K562 (cell line): Measurements from ENCODE around the gene RASL10B. TPM values are rescaled to one million over a fixed set of nuclear protein-coding genes. Genes with fewer than 3 reads are reported as not detected.

Experiments used
- ATAC-seq: fragments of 200-7000 bp; cut with Tn5 transposase; 3 replicates; pipeline ENCODE4 v1.9.1; 2020; ENCODE audit warnings: moderate library complexity
- BruUV-seq: library from RNA; stranded (reverse); fragments of 400-500 nt; replicated peaks from 2 replicates; lab custom pipeline; 2021; lab: Mats Ljungman, UMichigan
- CTCF ChIA-PET: fragments of 300-600 bp; formaldehyde crosslinking; extraction: SDS; loops from one replicate; lab custom pipeline; 2021; ENCODE audit warnings: low intra/inter-chr PET ratio; lab: Yijun Ruan, JAX
- POLR2A ChIA-PET: fragments of 300-600, 350-650 bp; sonication (Branson Sonifier 250); formaldehyde crosslinking; extraction: SDS; loops from one replicate; lab custom pipeline; 2021; ENCODE audit warnings: antibody characterized with exemption, inconsistent platforms; lab: Yijun Ruan, JAX
- DNase-seq, 4 experiments: peaks; one replicate each; pipeline versions ENCODE4 v3.0.0 to v3.0.0-alpha.2; 2011 to 2018; ENCODE audit warnings: low spot score in 3 of 4, mixed read lengths in 3 of 4; ENCODE audit errors: extremely low read depth in 1 of 4
- FAIRE-seq: peaks from 2 replicates; lab custom pipeline; 2011; peaks lifted over from hg19 to GRCh38; lab: Jason Lieb, UNC
- H2AFZ ChIP-seq: 2 replicates; pipeline ENCODE4 v1.6.0; 2011; ENCODE audit warnings: low read depth, low read length, control low read depth, inconsistent platforms
- H3K27ac ChIP-seq: fragments of 200-600 bp; 3 replicates; pipeline ENCODE4 v1.8.0; 2011; ENCODE audit warnings: low read depth, mild to moderate bottlenecking, control low read depth, inconsistent platforms, low read length, moderate library complexity, mixed read lengths; ENCODE audit errors: extremely low read depth
- H3K27me3 ChIP-seq, 2 experiments: fragments of 300-600 bp in 1 of 2; 2 replicates in 1 of 2; 3 replicates in 1 of 2; pipeline versions ENCODE4 v1.6.0 to v1.8.0; 2011; ENCODE audit warnings: inconsistent platforms in 2 of 2, low read length in 2 of 2, mild to moderate bottlenecking in 1 of 2, mixed read lengths in 1 of 2, moderate library complexity in 1 of 2; ENCODE audit not compliant: control insufficient read depth in 2 of 2, insufficient read depth in 2 of 2
- H3K36me3 ChIP-seq: fragments of 300-600 bp; 3 replicates; pipeline ENCODE4 v1.8.0; 2011; ENCODE audit warnings: mild to moderate bottlenecking, low read length, inconsistent platforms; ENCODE audit not compliant: control insufficient read depth, insufficient read depth
- H3K4me1 ChIP-seq, 2 experiments: fragments of 200-600 bp in 1 of 2; replicated peaks in 1 of 2; 2 replicates in 1 of 2; 3 replicates in 1 of 2; pipeline versions ENCODE4 v1.5.1 to v1.8.0; 2011; ENCODE audit warnings: inconsistent platforms in 2 of 2, low read length in 2 of 2, mild to moderate bottlenecking in 1 of 2, mixed read lengths in 1 of 2, moderate library complexity in 1 of 2; ENCODE audit not compliant: control insufficient read depth in 2 of 2, insufficient read depth in 2 of 2
- H3K4me2 ChIP-seq: 2 replicates; pipeline ENCODE4 v1.6.1; 2011; ENCODE audit warnings: low read length, control low read depth, inconsistent platforms, mixed read lengths; ENCODE audit not compliant: insufficient read depth
- H3K4me3 ChIP-seq: fragments of 200-600 bp; sonication (generic), shearing (Covaris generic); 2 replicates; pipeline ENCODE4 v1.5.1; 2016; ENCODE audit warnings: control low read depth, inconsistent platforms
- H3K79me2 ChIP-seq: fragments of 200-600 bp; 3 replicates; pipeline ENCODE4 v1.8.0; 2011; ENCODE audit warnings: low read length, inconsistent platforms; ENCODE audit not compliant: control insufficient read depth, insufficient read depth
- H3K9ac ChIP-seq, 2 experiments: 2 replicates each; pipeline versions ENCODE4 v1.6.0 to v1.6.1; 2011; ENCODE audit warnings: low read depth in 2 of 2, low read length in 2 of 2, control low read depth in 1 of 2, inconsistent platforms in 1 of 2, mild to moderate bottlenecking in 1 of 2, mixed read lengths in 1 of 2; ENCODE audit not compliant: insufficient read depth in 1 of 2
- H3K9me1 ChIP-seq: one replicate; pipeline ENCODE4 v1.6.0; 2011; ENCODE audit warnings: inconsistent platforms, mild to moderate bottlenecking, low read length, moderate library complexity; ENCODE audit not compliant: control insufficient read depth, insufficient read depth
- H3K9me3 ChIP-seq: replicated peaks from 2 replicates; pipeline ENCODE4 v1.5.1; 2011; ENCODE audit warnings: low read depth, low read length, inconsistent platforms; ENCODE audit not compliant: control insufficient read depth, insufficient read depth
- H4K20me1 ChIP-seq: replicated peaks from 2 replicates; pipeline ENCODE4 v1.6.1; 2011; ENCODE audit warnings: low read length, inconsistent platforms, mixed read lengths; ENCODE audit not compliant: control insufficient read depth, insufficient read depth
- ID3 ChIP-seq, 2 experiments: fragments of 250-450 bp in 1 of 2; fragments of 450-650 bp in 1 of 2; sonication (Bioruptor Pico) in 1 of 2; IDR thresholded peaks; 2 replicates each; pipeline versions ENCODE4 v1.6.1 to v1.8.0; 2016 to 2021; ENCODE audit warnings: mild to moderate bottlenecking in 2 of 2, moderate library complexity in 2 of 2, missing compliant biosample characterization in 1 of 2, missing genetic modification characterization in 1 of 2
- WGBS: fragments of 100-300 bp; shearing (Covaris generic); methylation state at CpG from one replicate; pipeline ENCODE4 v1.1.6; 2016; ENCODE audit warnings: low coverage, mixed read lengths; ENCODE audit not compliant: insufficient coverage; ENCODE audit errors: missing lambda C conversion rate; 5-methylcytosine and 5-hydroxymethylcytosine counted together
- in situ Hi-C: fragments of 300-500 bp; cut with MboI; formaldehyde crosslinking; loops from 4 replicates; pipeline ENCODE4 v1.15.0; 2018; ENCODE audit warnings: inconsistent platforms, mixed read lengths
- intact Hi-C: fragments of 100-400 bp; cut with micrococcal nuclease; formaldehyde crosslinking; loops from 2 replicates; pipeline ENCODE4 v1.14.2; 2022
- polyA plus RNA-seq, 8 experiments: library from polyadenylated mRNA; depleted of rRNA in 4 of 8; stranded (reverse) in 5 of 8; unstranded in 3 of 8; fragments of >200 nt; fragmentation: Nextera tagmentation in 2 of 8; fragmentation: Illumina TruSeq in 1 of 8; extraction: Ambion mirVana in 2 of 8; extraction: Trizol in 1 of 8; gene quantifications; 2 replicates each; pipeline versions ENCODE4 v1.2.1 to v1.2.3, GENCODE V29; 2011 to 2014; ENCODE audit warnings: inconsistent platforms in 1 of 8, missing spikeins in 1 of 8
- total RNA-seq, 7 experiments: library from RNA; depleted of rRNA in 6 of 7; stranded (reverse); fragments of >200 nt in 6 of 7; fragmentation: Illumina TruSeq in 2 of 7; extraction: Trizol in 2 of 7; gene quantifications; 2 replicates each; pipeline versions ENCODE4 v1.2.1 to v1.2.3, GENCODE V29; 2011 to 2021; ENCODE audit warnings: low replicate concordance in 1 of 7

Gene RASL10B
- total and polyA plus RNA-seq, 9 of the 15 experiments (the other 6 are each of a cell fraction or from before 2014, with no cell fraction given): 0.04 to 0.31 (median 0.14) TPM; not detected in 2

- CTCF ChIA-PET: interaction anchor here (2.6 to 2.9 kb wide), 2 partner anchors 39 to 43 kb away, joined by 26 to 39 read pairs; partner anchors contain the start of gene TAF15
Measured at GRCh38 chr17:35765086-35765710, 33.8 kb downstream of the RASL10B start.

More at GRCh38 chr17:35765086-35765710, 33.8 kb downstream of the RASL10B start:
- no peaks in the 10 kb centered on the region for H3K79me2 ChIP-seq
- no peak for TF ChIP-seq ID3 (CRISPR knock-in tag; IDR thresholded peaks at IDR 0.05)
- TF ChIP-seq ID3 (tag; IDR thresholded peaks at IDR 0.05): no peak
- BruUV-seq: no TSS peak
- 15% methylated on average over 10 of the region's 11 CpGs for WGBS
- no peak overlapping the region for H3K27ac ChIP-seq
- H4K20me1 ChIP-seq: no peaks in the 10 kb centered on the region
- H3K4me3 ChIP-seq: no peak overlapping the region
- H3K36me3 ChIP-seq: no peaks in the 10 kb centered on the region
- intact Hi-C loops: loop anchor here (10.0 kb wide), 1 partner anchor 180 kb away; the partner anchor contains the start of gene LYZL6
- DNase-seq (no peak), FAIRE-seq (no peak), ATAC-seq (no peak)
- in situ Hi-C loops: loop anchor here (5.0 kb wide), 1 partner anchor 42 kb away; the partner anchor contains the start of gene TAF15
- H2AFZ ChIP-seq: no peak overlapping the region
- H3K9me3 ChIP-seq: no peaks in the 10 kb centered on the region
- H3K9ac ChIP-seq: no peak overlapping the region; a peak in 1 of 4 replicates
- peaks cover 0 to 22% of the 10 kb centered on the region in 2 experiments; a peak in 3 of 5 replicates for H3K4me1 ChIP-seq
- H3K27me3 ChIP-seq: peaks cover 28 to 71% of the 10 kb centered on the region in 2 experiments; a peak in 4 of 5 replicates
- 0 out of 2 replicates have a peak overlapping the region, but pooled peaks have one; percentile 76 for H3K4me2 ChIP-seq
- POLR2A ChIA-PET: interaction anchor here (2.3 kb wide), 1 partner anchor 44 kb away, joined by 13 read pairs; the partner anchor contains the start of gene TAF15
- H3K9me1 ChIP-seq: peaks cover 3% of the 10 kb centered on the region
